Measurements from ENCODE around the gene DCC. TPM values are rescaled to one million over a fixed set of nuclear protein-coding genes. Genes with fewer than 3 reads are reported as not detected.

Gene DCC
- total RNA-seq, 4 donors from 2014 or later, result 0.16 TPM; not detected in 3

GRCh38 chr18:53521068-53521467 lies 1181.1 kb downstream of the DCC start:
- no peak for DNase-seq (ENCODE audit: low spot score in 2 of 2)
- WGBS, result 83% methylated on average over 7 of the region's 7 CpGs
- H3K4me3 ChIP-seq, result no peak overlapping the region
- no peaks in the 10 kb centered on the region for H3K27me3 ChIP-seq
- H3K4me1 ChIP-seq, result no peaks in the 10 kb centered on the region
- no peaks in the 10 kb centered on the region for H3K36me3 ChIP-seq
- no peak overlapping the region for H3K27ac ChIP-seq
- no peaks in the 10 kb centered on the region for H3K9me3 ChIP-seq
- TF ChIP-seq POLR2A (IDR thresholded peaks at IDR 0.05) (no peak), POLR2AphosphoS5 (IDR thresholded peaks at IDR 0.05) (no peak), CTCF (IDR thresholded peaks at IDR 0.05) (no peak), EP300 (IDR thresholded peaks at IDR 0.05) (no peak)

- Histone ChIP-seq H3K36me3 (no peaks in the 10 kb centered on the region), H3K4me1 (no peaks in the 10 kb centered on the region), H3K4me3 (no peak overlapping the region), H3K9me3 (no peaks in the 10 kb centered on the region), H3K27ac (no peak overlapping the region), H3K27me3 (no peaks in the 10 kb centered on the region)
- 72% methylated on average over 4 of the region's 4 CpGs for WGBS
- no peak for TF ChIP-seq CTCF (IDR thresholded peaks at IDR 0.05)
- no peak for DNase-seq (ENCODE audit: low spot score in 2 of 2)
Observed at GRCh38 chr18:53526101-53526870, 1186.3 kb downstream of the DCC start.

GRCh38 chr18:53527365-53527764 lies 1187.4 kb downstream of the DCC start:
- Histone ChIP-seq H3K4me3 (no peak overlapping the region), H3K4me1 (no peaks in the 10 kb centered on the region), H3K9me3 (no peaks in the 10 kb centered on the region), H3K27ac (no peak overlapping the region), H3K36me3 (no peaks in the 10 kb centered on the region), H3K27me3 (no peaks in the 10 kb centered on the region)
- DNase-seq (ENCODE audit: low spot score in 2 of 2), result no peak
- TF ChIP-seq POLR2A (IDR thresholded peaks at IDR 0.05), result no peak
- TF ChIP-seq EP300 (IDR thresholded peaks at IDR 0.05), result no peak
- no peak for TF ChIP-seq POLR2AphosphoS5 (IDR thresholded peaks at IDR 0.05)
- no peak for TF ChIP-seq CTCF (IDR thresholded peaks at IDR 0.05)
- WGBS, result 75% methylated on average over 2 of the region's 2 CpGs

GRCh38 chr18:53531187-53531586 lies 1191.2 kb downstream of the DCC start:
- H3K27ac ChIP-seq, result no peak overlapping the region
- no peaks in the 10 kb centered on the region for H3K4me1 ChIP-seq
- no peak for TF ChIP-seq CTCF (IDR thresholded peaks at IDR 0.05)
- no peak for TF ChIP-seq POLR2AphosphoS5 (IDR thresholded peaks at IDR 0.05)
- TF ChIP-seq POLR2A (IDR thresholded peaks at IDR 0.05), result no peak
- TF ChIP-seq EP300 (IDR thresholded peaks at IDR 0.05), result no peak
- no peaks in the 10 kb centered on the region for H3K9me3 ChIP-seq
- H3K27me3 ChIP-seq, result no peaks in the 10 kb centered on the region
- no peak for DNase-seq (ENCODE audit: low spot score in 2 of 2)
- H3K4me3 ChIP-seq, result no peak overlapping the region
- H3K36me3 ChIP-seq, result no peaks in the 10 kb centered on the region

GRCh38 chr18:53531896-53532295 lies 1191.9 kb downstream of the DCC start:
- 39% methylated on average over 1 of the region's 1 CpG for WGBS
- H3K27ac ChIP-seq, result no peak overlapping the region
- no peaks in the 10 kb centered on the region for H3K9me3 ChIP-seq

More at GRCh38 chr18:53531896-53532295, 1191.9 kb downstream of the DCC start:
- TF ChIP-seq POLR2A (IDR thresholded peaks at IDR 0.05), result no peak
- no peak for TF ChIP-seq CTCF (IDR thresholded peaks at IDR 0.05)
- TF ChIP-seq EP300 (IDR thresholded peaks at IDR 0.05), result no peak
- Histone ChIP-seq H3K4me1 (no peaks in the 10 kb centered on the region), H3K27me3 (no peaks in the 10 kb centered on the region), H3K4me3 (no peak overlapping the region), H3K36me3 (no peaks in the 10 kb centered on the region)
- no peak for DNase-seq (ENCODE audit: low spot score in 2 of 2)
